ENCODE results near the gene AHSG. TPM values are rescaled to one million over a fixed set of nuclear protein-coding genes. Genes with fewer than 3 reads are reported as not detected.

Gene AHSG
- total RNA-seq, 4 donors from 2014 or later = not detected

- H3K4me1 ChIP-seq = no peaks in the 10 kb centered on the region
- no peaks in the 10 kb centered on the region for H3K36me3 ChIP-seq
- H3K27ac ChIP-seq = no peak overlapping the region
- TF ChIP-seq EP300 (IDR thresholded peaks at IDR 0.05) (no peak), POLR2AphosphoS5 (IDR thresholded peaks at IDR 0.05) (no peak), POLR2A (IDR thresholded peaks at IDR 0.05) (no peak)
- TF ChIP-seq, protein P1, sequence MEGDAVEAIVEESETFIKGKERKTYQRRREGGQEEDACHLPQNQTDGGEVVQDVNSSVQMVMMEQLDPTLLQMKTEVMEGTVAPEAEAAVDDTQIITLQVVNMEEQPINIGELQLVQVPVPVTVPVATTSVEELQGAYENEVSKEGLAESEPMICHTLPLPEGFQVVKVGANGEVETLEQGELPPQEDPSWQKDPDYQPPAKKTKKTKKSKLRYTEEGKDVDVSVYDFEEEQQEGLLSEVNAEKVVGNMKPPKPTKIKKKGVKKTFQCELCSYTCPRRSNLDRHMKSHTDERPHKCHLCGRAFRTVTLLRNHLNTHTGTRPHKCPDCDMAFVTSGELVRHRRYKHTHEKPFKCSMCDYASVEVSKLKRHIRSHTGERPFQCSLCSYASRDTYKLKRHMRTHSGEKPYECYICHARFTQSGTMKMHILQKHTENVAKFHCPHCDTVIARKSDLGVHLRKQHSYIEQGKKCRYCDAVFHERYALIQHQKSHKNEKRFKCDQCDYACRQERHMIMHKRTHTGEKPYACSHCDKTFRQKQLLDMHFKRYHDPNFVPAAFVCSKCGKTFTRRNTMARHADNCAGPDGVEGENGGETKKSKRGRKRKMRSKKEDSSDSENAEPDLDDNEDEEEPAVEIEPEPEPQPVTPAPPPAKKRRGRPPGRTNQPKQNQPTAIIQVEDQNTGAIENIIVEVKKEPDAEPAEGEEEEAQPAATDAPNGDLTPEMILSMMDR (IDR thresholded peaks at IDR 0.05) = no peak
- ATAC-seq = no peak
- H3K4me3 ChIP-seq = no peak overlapping the region
- H3K27me3 ChIP-seq = no peaks in the 10 kb centered on the region
- no peaks in the 10 kb centered on the region for H3K9me3 ChIP-seq
Observed at GRCh38 chr3:186605078-186605477, 7.8 kb upstream of the AHSG start.

GRCh38 chr3:186605561-186606545 lies 7.0 kb upstream of the AHSG start:
- 76 to 80% methylated on average over 3 to 4 of the region's 5 CpGs for WGBS, 2 donors (ENCODE audit: low coverage in 1 of 2)
- H3K9me3 ChIP-seq = no peaks in the 10 kb centered on the region
- no peaks in the 10 kb centered on the region for H3K27me3 ChIP-seq
- no peak overlapping the region for H3K4me3 ChIP-seq
- no peak for ATAC-seq
- no peak overlapping the region for H3K27ac ChIP-seq
- TF ChIP-seq, protein P1 (IDR thresholded peaks at IDR 0.05) = no peak
- no peak for TF ChIP-seq POLR2A (IDR thresholded peaks at IDR 0.05)
- no peaks in the 10 kb centered on the region for H3K36me3 ChIP-seq
- H3K4me1 ChIP-seq = no peaks in the 10 kb centered on the region

GRCh38 chr3:186608624-186609215 lies 4.1 kb upstream of the AHSG start:
- 83 to 90% methylated on average over 1 to 2 of the region's 2 CpGs for WGBS, 2 donors (ENCODE audit: low coverage in 1 of 2)
- TF ChIP-seq, protein P1 (IDR thresholded peaks at IDR 0.05) = no peak
- no peak for TF ChIP-seq POLR2A (IDR thresholded peaks at IDR 0.05)
- no peak for TF ChIP-seq POLR2AphosphoS5 (IDR thresholded peaks at IDR 0.05)
- no peak for TF ChIP-seq EP300 (IDR thresholded peaks at IDR 0.05)
- no peak for ATAC-seq

GRCh38 chr3:186609247-186609868 lies 3.5 kb upstream of the AHSG start:
- H3K36me3 ChIP-seq = no peaks in the 10 kb centered on the region
- H3K4me3 ChIP-seq = no peak overlapping the region
- no peak for ATAC-seq
- no peaks in the 10 kb centered on the region for H3K4me1 ChIP-seq
- H3K27ac ChIP-seq = no peak overlapping the region
- no peaks in the 10 kb centered on the region for H3K9me3 ChIP-seq
- peaks cover 17% of the 10 kb centered on the region for H3K27me3 ChIP-seq
- WGBS, 2 donors (ENCODE audit: low coverage in 1 of 2) = 73 to 96% methylated on average over 3 to 5 of the region's 8 CpGs
- TF ChIP-seq EP300 (IDR thresholded peaks at IDR 0.05) (no peak), POLR2A (IDR thresholded peaks at IDR 0.05) (no peak), POLR2AphosphoS5 (IDR thresholded peaks at IDR 0.05) (no peak)
- TF ChIP-seq, protein P1 (IDR thresholded peaks at IDR 0.05) = no peak

More at GRCh38 chr3:186608624-186609215, 4.1 kb upstream of the AHSG start:
- Histone ChIP-seq H3K4me1 (no peaks in the 10 kb centered on the region), H3K27ac (no peak overlapping the region), H3K9me3 (no peaks in the 10 kb centered on the region), H3K36me3 (no peaks in the 10 kb centered on the region), H3K27me3 (peaks cover 12% of the 10 kb centered on the region), H3K4me3 (no peak overlapping the region)
